ENCODE measurements around the gene CPD.

DNA sequence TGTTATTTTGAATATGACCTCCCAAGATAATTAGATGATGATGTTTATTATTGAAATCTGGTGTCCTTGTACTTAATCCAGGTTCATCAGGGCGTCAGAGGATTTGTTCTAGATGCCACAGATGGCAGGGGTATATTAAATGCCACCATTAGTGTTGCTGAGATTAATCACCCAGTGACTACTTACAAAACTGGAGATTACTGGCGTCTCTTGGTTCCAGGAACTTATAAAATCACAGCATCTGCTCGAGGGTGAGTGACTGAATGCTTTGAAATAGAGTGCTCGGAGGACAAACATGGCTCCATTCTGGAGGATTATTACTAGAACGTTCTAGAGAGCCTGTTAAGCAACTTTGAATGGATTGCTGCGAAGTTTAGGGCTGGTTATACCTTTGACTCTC is 65.0 kb downstream of the CPD start:
- no peak for TF ChIP-seq SIN3A (IDR thresholded peaks at IDR 0.05; ENCODE audit: borderline replicate concordance, low read depth, low read length)
- TF ChIP-seq, protein P1, sequence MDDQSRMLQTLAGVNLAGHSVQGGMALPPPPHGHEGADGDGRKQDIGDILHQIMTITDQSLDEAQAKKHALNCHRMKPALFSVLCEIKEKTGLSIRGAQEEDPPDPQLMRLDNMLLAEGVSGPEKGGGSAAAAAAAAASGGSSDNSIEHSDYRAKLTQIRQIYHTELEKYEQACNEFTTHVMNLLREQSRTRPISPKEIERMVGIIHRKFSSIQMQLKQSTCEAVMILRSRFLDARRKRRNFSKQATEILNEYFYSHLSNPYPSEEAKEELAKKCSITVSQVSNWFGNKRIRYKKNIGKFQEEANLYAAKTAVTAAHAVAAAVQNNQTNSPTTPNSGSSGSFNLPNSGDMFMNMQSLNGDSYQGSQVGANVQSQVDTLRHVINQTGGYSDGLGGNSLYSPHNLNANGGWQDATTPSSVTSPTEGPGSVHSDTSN (IDR thresholded peaks at IDR 0.05) = no peak
- no peak for TF ChIP-seq TAF1 (IDR thresholded peaks at IDR 0.05; ENCODE audit: borderline replicate concordance, low read depth, low read length)
- TF ChIP-seq, protein P2, sequence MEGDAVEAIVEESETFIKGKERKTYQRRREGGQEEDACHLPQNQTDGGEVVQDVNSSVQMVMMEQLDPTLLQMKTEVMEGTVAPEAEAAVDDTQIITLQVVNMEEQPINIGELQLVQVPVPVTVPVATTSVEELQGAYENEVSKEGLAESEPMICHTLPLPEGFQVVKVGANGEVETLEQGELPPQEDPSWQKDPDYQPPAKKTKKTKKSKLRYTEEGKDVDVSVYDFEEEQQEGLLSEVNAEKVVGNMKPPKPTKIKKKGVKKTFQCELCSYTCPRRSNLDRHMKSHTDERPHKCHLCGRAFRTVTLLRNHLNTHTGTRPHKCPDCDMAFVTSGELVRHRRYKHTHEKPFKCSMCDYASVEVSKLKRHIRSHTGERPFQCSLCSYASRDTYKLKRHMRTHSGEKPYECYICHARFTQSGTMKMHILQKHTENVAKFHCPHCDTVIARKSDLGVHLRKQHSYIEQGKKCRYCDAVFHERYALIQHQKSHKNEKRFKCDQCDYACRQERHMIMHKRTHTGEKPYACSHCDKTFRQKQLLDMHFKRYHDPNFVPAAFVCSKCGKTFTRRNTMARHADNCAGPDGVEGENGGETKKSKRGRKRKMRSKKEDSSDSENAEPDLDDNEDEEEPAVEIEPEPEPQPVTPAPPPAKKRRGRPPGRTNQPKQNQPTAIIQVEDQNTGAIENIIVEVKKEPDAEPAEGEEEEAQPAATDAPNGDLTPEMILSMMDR (IDR thresholded peaks at IDR 0.05) = no peak
- TF ChIP-seq GATA2 (CRISPR knock-in tag; IDR thresholded peaks at IDR 0.05) = no peak
- TF ChIP-seq, protein P3, sequence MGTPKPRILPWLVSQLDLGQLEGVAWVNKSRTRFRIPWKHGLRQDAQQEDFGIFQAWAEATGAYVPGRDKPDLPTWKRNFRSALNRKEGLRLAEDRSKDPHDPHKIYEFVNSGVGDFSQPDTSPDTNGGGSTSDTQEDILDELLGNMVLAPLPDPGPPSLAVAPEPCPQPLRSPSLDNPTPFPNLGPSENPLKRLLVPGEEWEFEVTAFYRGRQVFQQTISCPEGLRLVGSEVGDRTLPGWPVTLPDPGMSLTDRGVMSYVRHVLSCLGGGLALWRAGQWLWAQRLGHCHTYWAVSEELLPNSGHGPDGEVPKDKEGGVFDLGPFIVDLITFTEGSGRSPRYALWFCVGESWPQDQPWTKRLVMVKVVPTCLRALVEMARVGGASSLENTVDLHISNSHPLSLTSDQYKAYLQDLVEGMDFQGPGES (IDR thresholded peaks at IDR 0.05; ENCODE audit: low read depth, low read length) = no peak
